ENCODE results near the gene LTB4R.

DNA sequence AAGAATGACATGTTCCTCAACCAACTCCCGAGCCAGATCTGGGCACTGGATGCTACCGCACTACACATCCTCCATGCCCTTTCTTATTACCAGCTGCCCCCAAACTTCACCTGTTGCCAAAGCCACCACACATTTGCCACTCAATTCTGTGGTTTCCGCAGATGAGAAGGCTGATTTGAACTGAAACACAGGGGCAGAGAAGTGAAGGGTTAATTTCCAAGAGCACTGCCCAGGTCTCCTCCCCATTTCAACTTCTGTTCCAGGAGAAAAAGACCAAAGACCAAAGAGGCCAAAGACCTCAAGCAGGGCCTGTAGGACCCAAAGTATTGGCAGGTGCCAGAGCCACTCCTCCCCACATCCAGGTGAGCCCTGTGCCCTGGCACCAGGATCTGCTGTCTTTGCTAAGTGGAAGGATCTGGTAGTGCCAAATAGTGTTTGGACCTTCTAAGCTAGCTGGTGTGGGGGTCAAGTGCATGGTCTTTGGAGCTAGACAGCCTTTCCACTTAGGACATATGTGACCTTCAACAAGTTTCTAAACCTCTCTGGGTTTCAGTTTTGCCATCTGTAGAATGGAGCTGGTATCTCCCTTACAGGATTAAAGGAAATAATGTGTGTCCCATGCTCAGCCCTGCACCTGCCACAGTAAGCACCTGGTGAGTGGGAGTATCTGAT, 19.7 kb upstream of the LTB4R start:
- TF ChIP-seq, protein P1, sequence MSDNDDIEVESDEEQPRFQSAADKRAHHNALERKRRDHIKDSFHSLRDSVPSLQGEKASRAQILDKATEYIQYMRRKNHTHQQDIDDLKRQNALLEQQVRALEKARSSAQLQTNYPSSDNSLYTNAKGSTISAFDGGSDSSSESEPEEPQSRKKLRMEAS (IDR thresholded peaks at IDR 0.05), result no peak
- TF ChIP-seq KDM5A (IDR thresholded peaks at IDR 0.05) (no peak), EP300 (IDR thresholded peaks at IDR 0.05) (no peak), NFE2L2 (conservative IDR thresholded peaks at IDR 0.05; ENCODE audit: low read length) (no peak), RCOR1 (IDR thresholded peaks at IDR 0.05; ENCODE audit: low read depth, low read length) (no peak), POLR2A (IDR thresholded peaks at IDR 0.05; ENCODE audit: low read length) (no peak), SMC3 (IDR thresholded peaks at IDR 0.05) (no peak)
- TF ChIP-seq, protein P2, sequence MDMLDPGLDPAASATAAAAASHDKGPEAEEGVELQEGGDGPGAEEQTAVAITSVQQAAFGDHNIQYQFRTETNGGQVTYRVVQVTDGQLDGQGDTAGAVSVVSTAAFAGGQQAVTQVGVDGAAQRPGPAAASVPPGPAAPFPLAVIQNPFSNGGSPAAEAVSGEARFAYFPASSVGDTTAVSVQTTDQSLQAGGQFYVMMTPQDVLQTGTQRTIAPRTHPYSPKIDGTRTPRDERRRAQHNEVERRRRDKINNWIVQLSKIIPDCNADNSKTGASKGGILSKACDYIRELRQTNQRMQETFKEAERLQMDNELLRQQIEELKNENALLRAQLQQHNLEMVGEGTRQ (IDR thresholded peaks at IDR 0.05), result no peak
- TF ChIP-seq, protein P3, sequence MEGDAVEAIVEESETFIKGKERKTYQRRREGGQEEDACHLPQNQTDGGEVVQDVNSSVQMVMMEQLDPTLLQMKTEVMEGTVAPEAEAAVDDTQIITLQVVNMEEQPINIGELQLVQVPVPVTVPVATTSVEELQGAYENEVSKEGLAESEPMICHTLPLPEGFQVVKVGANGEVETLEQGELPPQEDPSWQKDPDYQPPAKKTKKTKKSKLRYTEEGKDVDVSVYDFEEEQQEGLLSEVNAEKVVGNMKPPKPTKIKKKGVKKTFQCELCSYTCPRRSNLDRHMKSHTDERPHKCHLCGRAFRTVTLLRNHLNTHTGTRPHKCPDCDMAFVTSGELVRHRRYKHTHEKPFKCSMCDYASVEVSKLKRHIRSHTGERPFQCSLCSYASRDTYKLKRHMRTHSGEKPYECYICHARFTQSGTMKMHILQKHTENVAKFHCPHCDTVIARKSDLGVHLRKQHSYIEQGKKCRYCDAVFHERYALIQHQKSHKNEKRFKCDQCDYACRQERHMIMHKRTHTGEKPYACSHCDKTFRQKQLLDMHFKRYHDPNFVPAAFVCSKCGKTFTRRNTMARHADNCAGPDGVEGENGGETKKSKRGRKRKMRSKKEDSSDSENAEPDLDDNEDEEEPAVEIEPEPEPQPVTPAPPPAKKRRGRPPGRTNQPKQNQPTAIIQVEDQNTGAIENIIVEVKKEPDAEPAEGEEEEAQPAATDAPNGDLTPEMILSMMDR (IDR thresholded peaks at IDR 0.05), result no peak
